Measurements from ENCODE around the gene SH3PXD2A.

SH3PXD2A gene

GRCh38 chr10:103789161-103789560 is 66.2 kb downstream of the SH3PXD2A start:
- Histone ChIP-seq H3K36me3 (no peaks in the 10 kb centered on the region), H3K27me3 (no peaks in the 10 kb centered on the region), H3K4me1 (peaks cover 0 to 15% (median under 1%) of the 10 kb centered on the region in 4 donors), H3K9me3 (no peaks in the 10 kb centered on the region), H3K4me3 (no peak overlapping the region), H3K27ac (no peak overlapping the region)
- intact Hi-C loops (cut with DNase I; ENCODE audit: low total_unique reads), result no loop called here
- DNase-seq, result no peak
- TF ChIP-seq CTCF (IDR thresholded peaks at IDR 0.05), result no peak

GRCh38 chr10:103787331-103787730 is 68.0 kb downstream of the SH3PXD2A start:
- Histone ChIP-seq H3K36me3 (no peaks in the 10 kb centered on the region), H3K4me3 (no peak overlapping the region), H3K27ac (no peak overlapping the region), H3K27me3 (no peaks in the 10 kb centered on the region), H3K9me3 (no peaks in the 10 kb centered on the region), H3K4me1 (peaks cover 0 to 27% (median 10%) of the 10 kb centered on the region in 4 donors)
- no peak for TF ChIP-seq CTCF (IDR thresholded peaks at IDR 0.05)
- intact Hi-C loops (cut with DNase I; ENCODE audit: low total_unique reads), result no loop called here
- no peak for DNase-seq

- intact Hi-C loops (cut with DNase I; ENCODE audit: low total_unique reads), result no loop called here
- DNase-seq, result no peak
Observed at GRCh38 chr10:103786020-103786419, 69.4 kb downstream of the SH3PXD2A start.

GRCh38 chr10:103784723-103785418 is 70.5 kb downstream of the SH3PXD2A start:
- H3K27ac ChIP-seq, result no peak overlapping the region
- DNase-seq, result no peak
- peaks cover 0 to 32% (median 12%) of the 10 kb centered on the region in 4 donors for H3K4me1 ChIP-seq
- H3K27me3 ChIP-seq, result no peaks in the 10 kb centered on the region
- no peaks in the 10 kb centered on the region for H3K36me3 ChIP-seq
- no peak for TF ChIP-seq CTCF (IDR thresholded peaks at IDR 0.05)
- H3K4me3 ChIP-seq, result no peak overlapping the region
- no peaks in the 10 kb centered on the region for H3K9me3 ChIP-seq
- intact Hi-C loops (cut with DNase I; ENCODE audit: low total_unique reads), result no loop called here

More at GRCh38 chr10:103786020-103786419, 69.4 kb downstream of the SH3PXD2A start:
- Histone ChIP-seq H3K36me3 (no peaks in the 10 kb centered on the region), H3K4me1 (peaks cover 0 to 27% (median 10%) of the 10 kb centered on the region in 4 donors), H3K27ac (no peak overlapping the region), H3K27me3 (no peaks in the 10 kb centered on the region), H3K9me3 (no peaks in the 10 kb centered on the region), H3K4me3 (no peak overlapping the region)
- no peak for TF ChIP-seq CTCF (IDR thresholded peaks at IDR 0.05)

GRCh38 chr10:103784089-103784488 is 71.3 kb downstream of the SH3PXD2A start:
- H3K27ac ChIP-seq, result no peak overlapping the region
- intact Hi-C loops (cut with DNase I; ENCODE audit: low total_unique reads), result no loop called here
- no peak for TF ChIP-seq CTCF (IDR thresholded peaks at IDR 0.05)
- no peaks in the 10 kb centered on the region for H3K36me3 ChIP-seq
- no peaks in the 10 kb centered on the region for H3K9me3 ChIP-seq
- H3K4me1 ChIP-seq, result peaks cover 0 to 40% (median 19%) of the 10 kb centered on the region in 4 donors
- H3K27me3 ChIP-seq, result no peaks in the 10 kb centered on the region
- no peak for DNase-seq
- H3K4me3 ChIP-seq, result no peak overlapping the region

Measured in tibial artery (tissue), 4 donors.